Measurements from ENCODE around the gene PRC1.

PRC1 gene

DNA sequence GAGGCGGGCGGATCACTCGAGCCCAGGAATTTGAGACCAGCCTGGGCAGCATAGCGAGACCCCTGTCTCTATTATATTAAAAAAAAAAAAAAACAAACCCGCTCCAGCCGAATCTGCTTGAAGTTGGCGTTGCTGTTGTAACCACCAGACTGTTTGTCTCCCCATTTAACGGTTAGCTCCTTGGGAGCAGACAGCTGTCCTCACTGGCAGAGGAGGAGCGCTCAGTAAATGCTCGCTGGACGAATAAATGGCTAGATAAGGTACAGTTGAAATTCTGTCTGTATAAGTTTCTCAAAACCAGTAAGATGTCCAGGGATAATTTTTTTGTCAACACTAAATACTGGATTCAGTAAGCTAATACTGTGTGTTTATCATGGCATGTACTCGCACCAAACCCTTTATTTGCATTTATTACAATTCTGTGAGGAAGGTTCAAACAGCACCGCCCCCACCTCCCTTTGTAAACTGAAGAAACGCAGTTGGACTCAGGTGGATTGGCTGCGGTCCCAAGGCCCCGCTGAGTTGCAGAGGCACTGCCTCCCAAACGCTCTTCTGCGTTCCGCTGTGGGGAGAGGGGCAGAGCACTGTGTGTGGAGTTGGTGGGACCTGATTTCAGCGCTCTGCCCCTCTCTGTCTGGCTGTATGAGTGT lies 38.6 kb downstream of the PRC1 start:
- DNase-seq (ENCODE audit: low read depth) = no peak

- peak; percentile 65 for DNase-seq (ENCODE audit: low read depth)
Measured at GRCh38 chr15:90954712-90955623, 39.4 kb downstream of the PRC1 start, which contains the start of gene RCCD1. Gene RCCD1 (plus strand): TSS chr15:90954884. CDS start chr15:90956735, 1,851 bp downstream.

DNA sequence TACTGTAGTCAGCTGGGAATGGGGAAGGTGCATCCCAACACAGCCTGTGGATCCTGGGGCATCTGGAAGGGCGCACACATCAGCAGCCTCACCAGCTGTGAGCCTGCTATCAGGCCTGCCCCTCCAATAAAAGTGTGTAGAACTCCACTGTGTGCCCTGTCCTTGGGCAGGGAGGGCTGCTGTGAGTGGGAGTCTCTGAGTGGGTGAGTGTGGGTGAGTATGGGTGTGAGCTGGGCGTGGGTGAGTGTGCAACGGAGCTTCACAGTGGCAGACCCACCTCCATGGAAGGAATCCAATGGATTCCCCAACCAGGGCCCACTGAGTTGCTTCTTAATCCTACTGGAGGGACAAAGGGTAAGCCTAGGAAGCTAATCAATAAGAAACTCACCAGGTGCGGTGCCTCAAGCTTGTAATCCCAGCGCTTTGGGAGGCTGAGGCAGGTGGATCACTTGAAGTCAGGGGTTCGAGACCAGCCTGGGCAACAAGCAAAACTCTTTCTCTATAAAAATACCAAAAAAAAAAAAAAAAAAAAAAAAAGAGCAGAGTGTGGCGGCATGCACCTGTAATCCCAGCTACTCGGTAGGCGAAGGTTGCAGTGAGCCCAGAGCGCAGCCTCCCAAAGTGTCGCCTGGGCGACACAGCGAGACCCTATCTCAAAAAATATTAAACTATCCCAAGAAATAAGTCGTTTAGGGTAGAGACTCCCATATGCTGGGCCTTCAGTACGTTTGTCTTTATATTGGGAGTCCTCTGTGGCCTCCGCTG lies 40.2 kb downstream of the PRC1 start:
- DNase-seq (ENCODE audit: low read depth) = no peak

DNA sequence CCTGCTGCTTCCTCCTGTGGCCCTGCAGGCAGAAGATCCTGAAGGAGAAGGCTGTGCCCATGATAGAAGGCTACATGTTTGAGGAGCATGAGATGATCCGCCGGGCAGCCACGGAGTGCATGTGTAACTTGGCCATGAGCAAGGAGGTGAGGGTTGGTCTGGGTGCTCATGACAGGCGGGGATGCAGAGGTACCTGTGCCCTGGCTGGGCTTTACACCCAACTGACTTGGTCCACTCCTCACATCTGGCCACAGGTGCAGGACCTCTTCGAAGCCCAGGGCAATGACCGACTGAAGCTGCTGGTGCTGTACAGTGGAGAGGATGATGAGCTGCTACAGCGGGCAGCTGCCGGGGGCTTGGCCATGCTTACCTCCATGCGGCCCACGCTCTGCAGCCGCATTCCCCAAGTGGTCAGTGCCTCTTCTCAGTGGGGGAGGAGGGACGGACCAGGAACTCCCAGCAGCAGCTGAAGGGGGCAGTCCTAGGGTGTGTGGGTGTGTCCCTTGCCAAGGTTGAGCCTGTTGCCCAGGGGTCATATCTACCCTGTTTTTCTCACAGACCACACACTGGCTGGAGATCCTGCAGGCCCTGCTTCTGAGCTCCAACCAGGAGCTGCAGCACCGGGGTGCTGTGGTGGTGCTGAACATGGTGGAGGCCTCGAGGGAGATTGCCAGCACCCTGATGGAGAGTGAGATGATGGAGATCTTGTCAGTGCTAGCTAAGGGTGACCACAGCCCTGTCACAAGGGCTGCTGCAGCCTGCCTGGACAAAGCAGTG lies 41.2 kb downstream of the PRC1 start:
- no peak for DNase-seq (ENCODE audit: low read depth)

DNA sequence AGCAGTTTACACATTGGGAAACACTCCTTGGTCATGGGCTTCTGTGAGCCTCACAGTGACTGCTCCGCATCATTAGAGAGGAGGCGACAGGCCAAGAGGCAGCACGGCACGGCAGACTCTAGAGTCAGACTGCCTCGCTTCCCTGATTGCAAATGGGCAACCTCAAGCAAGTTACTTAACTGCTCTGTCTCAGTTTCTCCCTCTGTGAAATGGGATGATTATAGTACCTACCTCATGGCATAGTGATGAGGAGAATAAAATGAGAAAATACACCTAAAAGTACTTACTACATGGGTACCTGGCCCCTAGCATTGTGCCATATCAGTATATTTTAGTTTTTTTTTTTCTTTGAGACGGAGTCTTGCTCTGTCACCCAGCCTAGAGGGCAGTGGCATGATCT lies 43.7 kb downstream of the PRC1 start:
- no peak for DNase-seq (ENCODE audit: low read depth)

DNA sequence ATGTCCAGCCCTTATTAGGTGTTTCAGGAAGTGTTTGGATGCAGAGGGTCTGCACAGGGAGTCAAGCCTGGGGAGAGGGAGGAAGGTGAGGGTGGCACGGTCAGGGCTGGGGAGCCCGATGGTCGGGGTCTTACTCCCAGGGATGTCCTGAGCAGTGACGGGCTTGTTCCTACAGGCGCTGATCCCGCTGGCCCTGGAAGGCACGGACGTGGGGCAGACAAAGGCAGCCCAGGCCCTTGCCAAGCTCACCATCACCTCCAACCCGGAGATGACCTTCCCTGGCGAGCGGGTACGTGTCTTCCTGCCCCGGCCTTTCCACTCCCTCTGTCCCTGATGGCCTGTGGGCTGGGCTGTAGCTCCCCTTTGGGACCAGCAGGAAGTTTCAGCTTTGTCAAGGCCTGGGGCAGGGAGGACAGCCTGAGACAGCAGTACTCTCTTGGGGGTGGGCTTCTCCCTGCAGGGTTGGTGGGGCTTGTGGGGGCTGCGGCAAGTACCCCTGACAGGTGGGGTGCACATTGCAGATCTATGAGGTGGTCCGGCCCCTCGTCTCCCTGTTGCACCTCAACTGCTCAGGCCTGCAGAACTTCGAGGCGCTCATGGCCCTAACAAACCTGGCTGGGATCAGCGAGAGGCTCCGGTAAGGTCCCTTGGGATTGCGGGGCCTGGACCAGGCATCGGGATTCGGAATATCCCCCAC lies 44.2 kb downstream of the PRC1 start:
- DNase-seq (ENCODE audit: low read depth) = no peak

DNA sequence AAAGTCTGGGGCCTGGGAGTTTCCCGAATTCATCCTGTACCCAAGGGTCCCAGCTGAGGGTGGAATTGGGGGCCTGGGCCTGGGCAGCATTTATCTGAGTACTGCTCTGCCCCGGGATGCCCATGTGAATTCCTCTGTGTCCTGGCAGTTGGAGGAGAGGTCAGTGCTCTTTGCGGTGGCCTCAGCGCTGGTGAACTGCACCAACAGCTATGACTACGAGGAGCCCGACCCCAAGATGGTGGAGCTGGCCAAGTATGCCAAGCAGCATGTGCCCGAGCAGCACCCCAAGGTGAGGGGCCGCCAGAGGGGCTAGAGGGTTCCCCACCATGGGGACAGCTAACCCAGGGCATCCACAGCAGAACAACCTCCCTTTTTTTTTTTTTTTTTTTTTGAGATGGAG lies 45.8 kb downstream of the PRC1 start:
- DNase-seq (ENCODE audit: low read depth) = no peak

- no peak for DNase-seq (ENCODE audit: low read depth)
Measured at GRCh38 chr15:90947577-90948357, 46.6 kb downstream of the PRC1 start.

DNA sequence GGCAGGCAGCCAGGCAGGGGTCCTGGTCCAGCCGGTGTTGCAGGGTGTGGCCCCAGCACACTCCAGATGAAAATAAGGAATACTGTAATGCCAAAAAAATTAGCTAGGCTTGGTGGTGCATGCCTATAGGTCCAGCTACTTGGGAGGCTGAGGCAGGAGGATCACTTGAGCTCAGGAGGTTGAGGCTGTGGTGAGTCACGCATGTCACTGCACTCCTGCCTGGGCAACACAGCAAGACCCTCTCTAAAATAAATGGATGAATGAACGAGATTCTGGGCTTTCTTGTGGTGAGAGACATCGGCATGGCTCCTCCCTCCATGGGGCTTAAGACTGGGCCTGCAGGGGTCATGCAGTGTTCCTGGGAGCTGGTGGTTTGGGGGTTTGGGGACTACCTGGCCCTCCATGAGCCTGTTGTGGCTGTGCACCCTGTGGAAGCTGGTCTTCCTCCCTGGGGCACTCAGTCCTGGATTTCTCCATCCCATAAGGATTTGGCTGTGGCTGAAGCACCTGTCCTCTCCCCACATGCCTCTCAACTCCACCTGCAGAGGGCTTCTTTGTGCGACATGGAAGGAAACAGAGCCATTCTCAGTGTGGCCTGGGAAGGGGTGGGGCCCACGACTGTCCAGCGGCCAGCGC lies 47.3 kb downstream of the PRC1 start:
- DNase-seq (ENCODE audit: low read depth) = no peak

- no peak for DNase-seq (ENCODE audit: low read depth)
Measured at GRCh38 chr15:90946538-90946937, 47.8 kb downstream of the PRC1 start.

GRCh38 chr15:90945091-90945490 lies 49.2 kb downstream of the PRC1 start:
- no peak for DNase-seq (ENCODE audit: low read depth)

- DNase-seq (ENCODE audit: low read depth) = no peak
Measured at GRCh38 chr15:90942354-90943120, 51.8 kb downstream of the PRC1 start.

GRCh38 chr15:90941038-90941437 lies 53.3 kb downstream of the PRC1 start:
- no peak for DNase-seq (ENCODE audit: low read depth)

GRCh38 chr15:90939756-90940155 lies 54.6 kb downstream of the PRC1 start:
- DNase-seq (ENCODE audit: low read depth) = no peak

- no peak for DNase-seq (ENCODE audit: low read depth)
Measured at GRCh38 chr15:90938261-90938660, 56.1 kb downstream of the PRC1 start.

DNA sequence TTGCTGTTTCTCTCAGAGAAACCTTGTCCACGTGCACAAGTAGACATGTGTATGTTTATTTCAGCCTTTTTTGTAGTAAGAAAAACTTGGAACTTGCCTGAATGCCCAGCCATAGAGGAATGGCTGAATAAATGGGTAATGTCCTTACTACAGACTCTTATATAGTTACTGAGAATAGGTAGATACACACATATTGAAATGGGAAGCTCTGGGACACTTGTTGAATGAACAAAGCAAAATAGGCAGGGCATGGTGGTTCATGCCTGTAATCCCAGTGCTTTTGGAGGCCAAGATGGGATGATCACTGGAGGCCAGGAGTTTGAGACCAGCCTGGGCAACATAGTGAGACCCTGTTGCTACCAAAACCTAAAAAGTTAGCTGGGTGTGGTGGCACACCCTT lies 57.5 kb downstream of the PRC1 start:
- no peak for DNase-seq (ENCODE audit: low read depth)

DNA sequence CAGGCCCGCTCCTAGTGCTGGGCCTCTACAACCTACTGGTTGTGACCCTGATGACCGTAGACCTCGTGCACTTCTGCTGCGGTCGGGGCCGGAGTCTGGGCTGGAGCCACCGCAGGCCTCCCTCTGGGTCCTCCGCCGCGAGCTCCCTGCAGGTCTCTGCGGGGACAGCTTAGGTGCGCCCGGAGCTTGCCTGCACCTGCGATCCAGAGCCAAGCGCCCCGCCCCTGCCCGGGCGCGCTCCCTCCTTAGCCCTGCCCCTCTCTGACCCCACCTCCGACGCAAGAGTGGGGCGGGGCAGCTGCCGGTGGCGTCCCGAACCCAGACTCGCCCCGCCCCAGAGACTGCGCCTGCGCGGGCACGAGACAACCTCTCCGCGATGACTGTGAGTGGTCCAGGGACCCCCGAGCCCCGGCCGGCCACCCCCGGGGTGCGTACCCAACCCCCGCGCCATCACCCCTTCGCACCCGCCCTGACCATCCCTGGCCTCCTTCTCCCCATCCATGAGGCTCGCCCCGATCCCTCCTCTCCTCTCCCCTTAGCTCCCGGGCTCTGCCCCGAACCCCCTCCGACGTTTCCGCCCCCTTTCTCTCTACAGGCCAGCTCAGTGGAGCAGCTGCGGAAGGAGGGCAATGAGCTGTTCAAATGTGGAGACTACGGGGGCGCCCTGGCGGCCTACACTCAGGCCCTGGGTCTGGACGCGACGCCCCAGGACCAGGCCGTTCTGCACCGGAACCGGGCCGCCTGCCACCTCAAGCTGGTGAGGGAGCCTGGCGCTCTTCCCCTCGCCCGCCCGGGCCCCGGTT lies 59.2 kb downstream of the PRC1 start, which contains the start of gene UNC45A:
Gene UNC45A, plus strand, starts transcription at position 337 of the 803 bp plus-strand sequence. Its CDS starts 40 bp downstream, at position 377.
- peak; percentile 91 for DNase-seq (ENCODE audit: low read depth)

All from stimulated activated CD8-positive, alpha-beta memory T cell treated with anti-CD3 and anti-CD28 coated beads, Interleukin-15, amount 100 ng/mL, for 24 hours (primary cell).